WERI-Rb-1 (cell line): ENCODE results near the gene MYPOP.

Experiments used
- DNase-seq: peaks from one replicate; pipeline ENCODE4 v3.0.0-alpha.2; 2020
- H3K27ac ChIP-seq: fragments of 250-450 bp; sonication (Bioruptor Pico); 2 replicates; pipeline ENCODE4 v1.5.1; 2020; ENCODE audit warnings: mild to moderate bottlenecking, moderate library complexity
- H3K27me3 ChIP-seq: fragments of 250-450 bp; sonication (Bioruptor Pico); 2 replicates; pipeline ENCODE4 v1.5.1; 2021; ENCODE audit warnings: mild to moderate bottlenecking, low read depth, moderate library complexity; ENCODE audit not compliant: insufficient read depth, severe bottlenecking
- H3K36me3 ChIP-seq: fragments of 250-450 bp; sonication (Bioruptor Pico); 2 replicates; pipeline ENCODE4 v1.5.1; 2020; ENCODE audit warnings: mild to moderate bottlenecking, moderate library complexity
- H3K4me3 ChIP-seq: 2 replicates; pipeline ENCODE4 v1.5.1; 2011; ENCODE audit warnings: low read depth, mild to moderate bottlenecking, control low read depth, low read length
- H3K9me3 ChIP-seq: fragments of 250-450 bp; sonication (Bioruptor Pico); 2 replicates; pipeline ENCODE4 v1.5.1; 2021; ENCODE audit warnings: mild to moderate bottlenecking, moderate library complexity; ENCODE audit not compliant: severe bottlenecking
- TF ChIP-seq, protein P1 (sequence below): IDR thresholded peaks from 2 replicates; pipeline ENCODE4 v1.5.1; 2011; ENCODE audit warnings: low read depth, mild to moderate bottlenecking, control low read depth, inconsistent platforms, low read length

The MYPOP gene

DNA sequence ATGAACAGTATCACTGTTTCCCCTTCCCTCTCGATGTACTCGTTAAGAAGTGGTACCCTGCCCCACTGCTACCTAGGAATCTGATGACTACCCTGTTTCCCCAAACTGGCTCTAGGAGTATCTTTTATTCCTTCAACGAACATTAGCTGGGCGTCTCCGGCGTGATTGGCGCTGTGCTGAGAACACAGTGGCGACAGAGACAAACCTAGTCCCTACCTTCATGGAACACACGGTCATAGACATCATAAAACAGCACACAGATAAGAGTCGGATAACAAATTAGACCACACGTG, 40.2 kb downstream of the MYPOP start:
- Histone ChIP-seq H3K27ac (peak overlapping the region; percentile 78), H3K27me3 (no peaks in the 10 kb centered on the region), H3K36me3 (peaks cover 18% of the 10 kb centered on the region), H3K9me3 (no peaks in the 10 kb centered on the region), H3K4me3 (peak overlapping the region; percentile 98)
- no peak for DNase-seq
- TF ChIP-seq, protein P1, sequence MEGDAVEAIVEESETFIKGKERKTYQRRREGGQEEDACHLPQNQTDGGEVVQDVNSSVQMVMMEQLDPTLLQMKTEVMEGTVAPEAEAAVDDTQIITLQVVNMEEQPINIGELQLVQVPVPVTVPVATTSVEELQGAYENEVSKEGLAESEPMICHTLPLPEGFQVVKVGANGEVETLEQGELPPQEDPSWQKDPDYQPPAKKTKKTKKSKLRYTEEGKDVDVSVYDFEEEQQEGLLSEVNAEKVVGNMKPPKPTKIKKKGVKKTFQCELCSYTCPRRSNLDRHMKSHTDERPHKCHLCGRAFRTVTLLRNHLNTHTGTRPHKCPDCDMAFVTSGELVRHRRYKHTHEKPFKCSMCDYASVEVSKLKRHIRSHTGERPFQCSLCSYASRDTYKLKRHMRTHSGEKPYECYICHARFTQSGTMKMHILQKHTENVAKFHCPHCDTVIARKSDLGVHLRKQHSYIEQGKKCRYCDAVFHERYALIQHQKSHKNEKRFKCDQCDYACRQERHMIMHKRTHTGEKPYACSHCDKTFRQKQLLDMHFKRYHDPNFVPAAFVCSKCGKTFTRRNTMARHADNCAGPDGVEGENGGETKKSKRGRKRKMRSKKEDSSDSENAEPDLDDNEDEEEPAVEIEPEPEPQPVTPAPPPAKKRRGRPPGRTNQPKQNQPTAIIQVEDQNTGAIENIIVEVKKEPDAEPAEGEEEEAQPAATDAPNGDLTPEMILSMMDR = no peak

GRCh38 chr19:45860359-45861259, 41.8 kb downstream of the MYPOP start:
- TF ChIP-seq, protein P1 = no peak
- H3K4me3 ChIP-seq = no peak overlapping the region
- H3K27me3 ChIP-seq = no peaks in the 10 kb centered on the region
- peaks cover 25% of the 10 kb centered on the region for H3K36me3 ChIP-seq
- no peak overlapping the region for H3K27ac ChIP-seq
- no peak for DNase-seq
- H3K9me3 ChIP-seq = no peaks in the 10 kb centered on the region

GRCh38 chr19:45854167-45854778, 48.1 kb downstream of the MYPOP start:
- Histone ChIP-seq H3K4me3 (no peak overlapping the region), H3K9me3 (no peaks in the 10 kb centered on the region), H3K27me3 (no peaks in the 10 kb centered on the region), H3K27ac (no peak overlapping the region), H3K36me3 (peaks cover 59% of the 10 kb centered on the region)
- DNase-seq = no peak
- TF ChIP-seq, protein P1 = no peak

DNA sequence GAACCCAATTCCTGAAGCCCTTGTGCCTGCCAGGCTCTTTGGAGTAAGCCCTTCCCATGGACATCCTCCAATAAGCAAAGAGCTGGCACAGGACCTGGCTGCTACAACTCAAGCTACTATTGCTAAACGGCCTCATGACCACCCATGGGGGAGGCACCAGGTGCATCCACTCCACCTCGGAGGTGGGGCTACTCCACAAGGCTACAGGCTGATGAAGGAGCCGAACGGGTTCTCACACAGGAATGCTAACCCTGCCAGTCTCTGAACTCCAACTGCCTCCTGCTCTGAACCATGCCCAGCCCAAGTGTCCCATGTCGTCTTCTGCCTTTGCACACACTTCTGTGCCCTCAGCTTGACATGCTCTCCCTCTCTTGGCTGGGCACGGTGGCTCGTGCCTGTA, 49.4 kb downstream of the MYPOP start:
- H3K9me3 ChIP-seq = no peaks in the 10 kb centered on the region
- no peak for DNase-seq
- H3K27me3 ChIP-seq = no peaks in the 10 kb centered on the region
- no peak overlapping the region for H3K4me3 ChIP-seq
- TF ChIP-seq, protein P1 = no peak
- H3K36me3 ChIP-seq = peaks cover 62% of the 10 kb centered on the region
- H3K27ac ChIP-seq = no peak overlapping the region

DNA sequence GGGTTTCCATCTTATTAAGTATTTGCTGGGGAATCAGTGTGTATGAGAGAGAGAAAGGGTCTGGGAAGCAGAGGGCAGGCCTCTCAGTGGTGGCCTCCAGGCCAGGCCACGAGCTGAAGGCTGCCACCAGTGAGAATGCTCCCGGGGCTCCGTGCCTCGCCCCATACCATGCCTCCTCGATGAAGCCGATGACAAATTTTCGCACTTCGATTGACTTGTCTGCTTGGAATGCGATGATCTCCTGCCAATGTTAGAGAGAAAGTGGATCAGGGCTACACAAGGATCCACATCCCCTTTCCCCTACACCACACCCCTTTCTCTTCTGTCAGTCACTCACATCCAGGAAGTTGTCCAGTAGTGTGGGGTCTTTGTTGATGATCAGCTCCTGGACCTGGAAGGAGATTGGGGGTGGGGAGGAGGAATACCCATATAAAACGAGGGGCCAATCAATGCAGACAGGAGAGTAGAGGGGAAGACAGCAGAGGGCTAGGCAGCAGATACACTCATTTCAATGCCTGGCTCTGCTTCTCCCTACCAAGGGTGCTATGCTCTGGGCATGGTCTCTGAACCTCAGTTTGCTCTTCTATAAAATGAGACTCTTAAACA, 50.2 kb downstream of the MYPOP start:
- no peaks in the 10 kb centered on the region for H3K9me3 ChIP-seq
- DNase-seq = no peak
- peaks cover 70% of the 10 kb centered on the region for H3K36me3 ChIP-seq
- TF ChIP-seq, protein P1 = no peak
- no peak overlapping the region for H3K27ac ChIP-seq
- H3K27me3 ChIP-seq = no peaks in the 10 kb centered on the region
- no peak overlapping the region for H3K4me3 ChIP-seq
